Colon (tissue), 2 donors: ENCODE measurements around the gene HYLS1.
"Not testable (repeated sequence)": the region's sequence is repeated elsewhere in the genome, so short reads cannot be mapped to it uniquely, and the experiment has no call there.

Experiments used
- FAIRE-seq: peaks from 2 replicates; lab custom pipeline; 2012; peaks lifted over from hg19 to GRCh38; lab: Jason Lieb, UNC
- donor health status: control.
- donor health status: control.

The HYLS1 gene

DNA sequence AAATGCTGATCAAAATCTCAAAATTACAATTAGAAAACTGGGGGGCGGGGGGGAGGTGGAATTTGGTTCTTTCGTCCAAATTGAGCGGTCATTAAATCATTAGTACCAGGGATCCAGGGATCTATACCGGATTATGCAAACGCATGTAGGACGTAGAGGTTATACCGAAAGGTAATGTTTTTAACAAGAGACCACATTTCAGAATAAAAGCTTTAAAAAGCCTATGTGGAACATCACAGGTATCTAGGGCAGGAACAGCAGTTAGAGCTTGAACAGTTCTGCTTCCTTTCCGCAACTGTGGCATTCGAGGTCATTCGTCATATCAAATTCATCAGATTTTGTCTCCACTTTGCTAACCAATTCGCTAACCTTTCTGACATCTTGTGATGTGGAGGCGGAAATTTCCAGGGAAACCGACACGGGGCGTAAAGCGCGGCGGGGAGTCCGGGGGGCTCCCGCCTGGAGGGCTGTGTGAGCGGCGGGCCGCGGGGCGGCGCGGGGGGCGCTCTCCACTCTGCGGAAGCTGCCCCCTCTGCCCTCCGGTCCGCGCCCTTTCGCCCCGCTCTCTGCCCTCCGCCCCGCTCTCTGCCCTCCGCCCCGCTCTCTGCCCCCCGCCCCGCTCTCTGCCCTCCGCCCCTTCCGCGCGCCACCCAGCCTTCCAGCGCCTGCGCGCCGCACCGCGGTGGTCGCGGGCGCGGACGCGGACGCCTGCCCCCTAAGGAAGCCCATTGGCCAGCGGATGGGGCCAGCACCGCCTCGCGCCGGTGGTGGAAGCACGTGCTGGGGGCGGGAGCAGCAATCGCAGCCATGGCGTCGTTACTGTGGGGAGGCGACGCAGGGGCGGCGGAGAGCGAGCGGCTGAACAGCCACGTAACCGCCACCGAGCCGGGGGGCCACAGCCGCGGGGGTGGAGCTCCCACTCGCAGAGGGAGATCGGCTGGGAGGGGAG is 16.5 kb downstream of the HYLS1 start, which contains the start of gene DDX25:
Gene DDX25 (plus strand): TSS at position 798 of the 949 bp plus-strand sequence. CDS start 10 bp downstream, at position 808.
- no peak for FAIRE-seq

DNA sequence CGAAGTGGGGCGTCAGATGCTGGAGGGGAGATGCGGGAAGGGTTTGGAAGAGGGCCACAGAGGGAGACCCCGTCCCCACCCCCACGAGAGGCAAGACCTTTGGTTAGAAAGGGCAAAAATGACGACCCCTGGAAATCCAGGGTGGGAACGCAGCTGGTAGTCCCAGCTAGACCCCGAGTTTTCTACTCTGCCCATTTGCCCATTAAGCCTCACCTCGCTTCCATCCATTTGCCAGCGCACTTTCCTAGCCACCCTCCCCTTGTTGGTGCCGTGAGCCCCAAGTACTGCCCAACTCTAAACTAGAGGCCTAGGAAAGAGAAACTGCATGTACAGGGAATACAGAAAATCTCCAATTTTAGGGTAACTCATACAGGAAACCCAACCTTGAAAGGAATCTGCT is 17.2 kb downstream of the HYLS1 start:
- FAIRE-seq = no peak

DNA sequence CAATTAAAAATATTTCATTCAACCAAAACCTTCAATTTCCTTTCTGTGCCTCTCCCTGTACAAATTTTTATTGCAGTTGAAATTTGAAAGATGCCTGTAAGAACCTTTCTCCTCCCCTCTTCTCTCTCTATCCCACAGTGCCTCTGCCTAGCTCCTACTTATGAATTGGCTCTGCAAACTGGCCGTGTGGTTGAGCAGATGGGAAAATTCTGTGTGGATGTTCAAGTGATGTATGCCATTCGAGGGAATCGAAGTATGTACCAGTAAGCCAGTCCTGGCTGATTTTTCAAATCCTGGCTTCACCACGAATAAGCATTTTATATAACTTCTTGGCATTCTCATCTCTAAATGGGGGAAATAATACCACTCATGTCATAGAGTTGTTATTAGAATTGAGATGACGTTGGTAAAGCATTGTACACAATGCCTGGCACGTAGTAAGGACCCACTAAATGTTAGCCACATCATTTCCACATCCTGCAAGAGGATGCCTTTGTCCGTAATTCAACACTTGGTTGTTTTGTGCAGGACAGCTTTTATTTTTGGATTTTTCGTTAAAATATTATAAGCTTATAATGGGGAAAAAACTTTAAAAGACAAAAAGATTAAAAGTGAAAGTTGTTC is 22.9 kb downstream of the HYLS1 start:
- no peak for FAIRE-seq

DNA sequence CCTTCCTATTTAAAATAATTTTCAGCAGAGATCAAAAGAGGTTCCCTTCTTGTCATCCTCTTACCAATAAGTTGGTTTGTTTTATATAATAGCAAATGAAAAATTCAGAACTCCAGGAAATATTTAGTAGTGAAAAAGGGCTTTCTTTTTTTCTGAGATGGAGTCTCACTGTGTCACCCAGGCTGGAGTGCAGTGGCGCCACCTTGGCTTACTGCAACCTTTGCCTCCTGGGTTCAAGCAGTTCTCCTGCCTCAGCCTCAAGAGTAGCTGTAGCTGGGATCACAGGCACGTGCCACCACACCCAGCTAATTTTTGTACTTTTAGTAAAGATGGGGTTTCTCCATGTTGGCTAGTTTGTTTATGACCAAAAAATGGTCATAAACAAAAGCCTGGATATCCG is 27.1 kb downstream of the HYLS1 start:
- FAIRE-seq = not testable (repeated sequence)

DNA sequence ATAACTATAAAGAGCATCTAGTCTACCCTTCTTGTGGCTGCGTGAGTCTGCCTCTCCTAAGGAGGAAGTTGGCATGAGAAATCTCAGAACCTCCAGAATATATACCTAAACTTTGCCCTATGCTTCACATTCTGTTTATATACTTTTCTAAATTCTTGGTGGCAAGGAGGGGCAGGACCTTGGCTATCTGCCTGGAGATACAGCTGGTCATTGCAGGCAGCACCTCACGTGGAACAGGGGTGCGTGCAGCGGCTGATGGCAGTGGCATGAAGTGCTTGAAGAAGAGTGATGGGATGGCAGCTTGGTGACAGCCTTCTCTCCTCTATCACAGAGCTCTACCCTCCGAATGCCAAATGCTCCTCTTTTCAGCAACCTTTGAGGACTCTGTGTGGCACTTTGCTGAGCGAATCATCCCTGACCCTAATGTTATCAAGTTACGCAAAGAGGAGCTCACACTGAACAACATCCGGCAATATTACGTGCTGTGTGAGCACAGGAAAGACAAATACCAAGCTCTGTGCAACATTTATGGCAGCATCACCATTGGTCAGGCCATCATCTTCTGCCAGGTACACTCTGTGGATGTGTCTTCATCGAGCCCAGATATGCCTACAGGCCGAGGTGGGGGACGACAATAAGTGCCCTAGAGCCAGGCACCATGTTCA is 29.3 kb downstream of the HYLS1 start:
- FAIRE-seq = no peak

DNA sequence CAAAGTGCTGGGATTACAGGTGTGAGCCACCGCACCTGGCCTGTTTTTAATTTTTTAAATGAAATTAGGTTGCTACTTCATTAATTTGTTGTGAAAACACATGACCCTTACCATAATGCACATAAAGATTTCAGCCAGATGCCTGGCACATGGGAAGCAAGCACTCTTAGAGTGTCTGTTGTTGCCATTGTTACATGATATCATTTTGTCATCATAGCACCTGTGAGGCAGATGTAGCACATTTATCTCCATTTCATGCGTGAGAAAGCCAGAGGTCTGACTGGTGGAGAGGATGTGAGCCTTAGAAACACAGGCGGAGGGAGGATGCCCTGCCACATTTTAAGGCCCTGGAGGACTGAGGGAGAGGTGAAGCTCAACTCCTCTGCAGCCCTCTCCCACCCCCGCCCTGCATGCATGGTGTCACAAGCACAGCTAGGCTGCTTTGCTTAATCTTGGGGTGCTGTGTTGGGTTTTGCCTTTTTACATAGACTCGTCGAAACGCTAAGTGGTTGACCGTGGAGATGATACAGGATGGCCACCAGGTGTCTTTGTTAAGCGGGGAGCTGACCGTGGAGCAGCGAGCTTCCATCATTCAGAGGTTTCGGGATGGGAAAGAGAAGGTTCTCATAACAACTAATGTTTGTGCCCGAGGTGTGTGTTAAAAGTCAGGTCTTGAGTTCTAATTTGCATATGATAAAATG is 30.8 kb downstream of the HYLS1 start:
- FAIRE-seq = no peak

DNA sequence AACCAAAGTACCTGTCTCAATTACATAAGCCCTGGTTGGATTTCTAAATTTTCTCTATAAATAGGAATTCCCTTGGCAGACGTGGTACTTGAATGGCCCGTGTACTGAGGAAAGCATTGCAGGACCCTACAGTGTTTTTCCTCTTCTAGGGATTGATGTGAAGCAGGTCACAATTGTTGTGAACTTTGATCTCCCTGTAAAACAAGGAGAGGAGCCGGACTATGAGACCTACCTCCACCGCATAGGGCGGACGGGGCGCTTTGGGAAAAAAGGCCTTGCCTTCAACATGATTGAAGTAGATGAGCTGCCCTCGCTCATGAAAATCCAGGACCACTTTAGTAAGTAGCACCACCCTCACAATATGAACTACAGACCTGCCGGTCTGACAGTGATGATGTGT is 33.6 kb downstream of the HYLS1 start:
- FAIRE-seq = no peak

DNA sequence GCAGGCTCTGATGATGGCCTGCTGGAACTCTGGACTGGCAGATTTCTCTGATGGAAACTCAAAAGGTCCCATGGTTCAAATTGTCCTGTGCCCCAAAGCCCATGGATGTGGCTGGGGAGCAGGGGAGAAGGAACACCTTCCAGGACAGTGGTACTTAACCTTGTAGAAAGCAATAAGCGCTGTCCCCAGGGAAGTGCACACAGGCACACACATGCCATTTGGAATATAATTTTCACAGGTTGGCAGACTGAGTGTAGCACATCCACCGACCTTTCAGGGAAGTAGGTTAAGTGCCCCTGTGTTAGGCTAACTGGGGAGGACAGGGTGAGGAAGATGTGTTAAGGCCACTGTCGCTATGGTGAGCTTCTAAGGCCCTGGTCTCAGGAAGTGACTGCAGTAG is 34.7 kb downstream of the HYLS1 start:
- FAIRE-seq = no peak

DNA sequence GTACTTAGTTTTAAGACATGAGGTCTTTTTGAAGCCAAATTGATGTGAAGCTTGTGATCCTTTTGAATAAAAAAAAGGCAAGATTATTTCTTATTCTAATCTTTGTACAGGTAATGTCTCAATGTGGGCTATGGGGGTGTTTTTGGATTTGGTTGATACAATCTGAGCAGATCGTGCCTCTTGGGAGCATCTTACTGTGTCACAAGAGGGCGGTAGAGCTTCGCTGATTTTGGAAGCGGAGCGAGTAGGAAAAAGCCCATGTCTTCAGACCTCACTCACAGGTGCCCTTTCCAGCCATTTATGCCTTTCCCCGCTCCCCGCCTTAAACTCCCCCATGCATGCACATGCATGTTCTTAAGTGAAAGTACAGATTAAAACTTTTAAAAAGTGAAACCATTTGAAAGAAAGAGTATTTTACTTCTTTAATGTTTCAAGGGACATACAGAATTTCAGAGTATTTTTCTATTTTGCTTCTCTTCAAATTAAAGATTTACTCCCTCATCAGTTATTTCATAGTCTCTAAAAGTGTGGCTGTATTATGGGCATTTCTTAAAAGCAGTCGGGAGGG is 35.6 kb downstream of the HYLS1 start:
- no peak for FAIRE-seq

DNA sequence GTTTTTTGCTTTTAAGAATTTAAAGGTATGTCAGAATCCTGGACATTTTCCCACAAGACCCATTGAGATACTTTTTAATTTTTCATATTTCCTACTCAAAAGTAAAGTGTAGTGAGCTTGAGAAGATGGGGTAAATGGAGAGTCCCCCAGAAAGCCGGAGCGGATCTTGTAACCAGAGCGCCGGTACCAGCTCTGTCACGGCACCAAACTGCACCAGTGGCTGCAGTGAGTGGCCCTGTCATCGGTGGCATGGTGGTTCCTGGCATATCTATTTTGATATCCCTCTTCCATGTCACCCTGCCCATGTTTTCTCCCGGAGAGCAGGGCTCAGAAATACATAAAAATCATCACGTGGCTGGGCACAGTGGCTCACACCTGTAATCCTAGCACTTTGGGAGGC is 36.2 kb downstream of the HYLS1 start:
- FAIRE-seq = no peak

DNA sequence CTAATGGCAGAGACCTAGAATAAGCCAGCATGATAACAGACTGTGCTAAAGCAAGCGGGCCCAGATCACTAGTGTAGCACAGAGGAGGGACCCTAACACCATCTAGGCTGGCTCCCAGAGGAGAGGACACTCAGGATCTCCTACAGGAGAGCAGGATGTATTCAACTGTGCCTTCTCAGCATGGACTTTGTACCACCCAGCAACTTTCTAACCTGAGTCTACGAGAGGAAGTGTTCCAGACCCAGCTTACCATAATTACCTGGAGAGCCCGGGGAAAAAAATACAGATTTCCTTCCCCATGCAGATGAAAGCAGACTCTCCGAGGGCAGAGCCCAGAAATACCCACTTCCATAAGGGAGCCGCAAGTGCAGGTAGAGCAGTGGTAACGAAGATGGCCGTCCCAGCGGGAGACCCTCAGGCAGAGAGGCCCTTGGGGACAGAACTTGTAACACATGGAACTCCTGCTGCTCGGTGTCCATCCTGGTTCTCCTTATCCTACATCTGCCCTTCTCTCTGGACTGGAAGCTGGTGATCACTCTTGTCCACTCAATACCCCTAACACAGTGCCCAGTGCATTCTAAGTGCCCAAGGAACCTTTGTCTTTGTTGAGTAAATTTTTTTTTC is 37.0 kb downstream of the HYLS1 start:
- no peak for FAIRE-seq

DNA sequence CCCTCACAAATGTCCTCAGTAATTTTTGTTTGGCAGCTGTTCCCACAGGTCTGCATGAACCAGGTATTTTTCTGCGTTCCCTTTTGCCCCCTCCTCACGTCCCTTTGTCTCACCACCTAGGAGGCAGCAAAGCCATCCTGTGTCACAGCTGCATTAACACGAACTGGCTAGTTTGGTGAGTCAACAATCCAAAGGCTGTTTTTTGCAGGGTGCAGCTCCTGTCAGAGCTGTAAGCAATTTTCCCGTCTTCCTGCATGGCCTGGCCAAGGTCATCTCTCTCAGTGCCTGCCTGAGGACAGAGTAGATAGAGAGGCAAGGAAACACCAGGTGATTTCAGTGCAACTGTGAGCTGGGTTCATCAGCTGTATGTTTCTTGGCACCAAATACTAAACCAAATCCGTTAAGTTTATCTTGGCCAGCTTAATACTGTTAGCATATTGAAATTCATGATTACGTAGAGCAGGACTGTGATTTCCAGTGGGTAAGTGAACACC is 37.8 kb downstream of the HYLS1 start:
- FAIRE-seq = no peak

DNA sequence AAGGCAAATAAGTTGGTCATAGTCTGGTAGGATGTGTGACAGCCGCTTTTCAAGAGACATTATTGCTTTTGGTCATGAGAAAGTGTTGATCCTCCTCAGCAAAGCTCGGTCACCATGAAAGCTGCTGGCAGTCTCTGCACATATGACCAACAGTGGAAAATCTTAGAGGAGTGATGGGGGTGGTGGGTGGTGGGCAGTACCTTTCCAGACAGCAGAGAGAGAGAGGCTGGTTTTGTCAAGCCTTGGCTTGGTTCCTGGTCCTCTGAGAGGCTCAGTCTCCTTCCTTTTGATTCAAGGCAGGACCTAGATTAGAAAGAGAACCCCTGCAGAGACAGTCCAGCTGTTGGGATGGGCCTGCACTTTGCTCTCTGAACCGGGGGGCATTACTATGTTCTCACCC is 38.3 kb downstream of the HYLS1 start:
- no peak for FAIRE-seq

DNA sequence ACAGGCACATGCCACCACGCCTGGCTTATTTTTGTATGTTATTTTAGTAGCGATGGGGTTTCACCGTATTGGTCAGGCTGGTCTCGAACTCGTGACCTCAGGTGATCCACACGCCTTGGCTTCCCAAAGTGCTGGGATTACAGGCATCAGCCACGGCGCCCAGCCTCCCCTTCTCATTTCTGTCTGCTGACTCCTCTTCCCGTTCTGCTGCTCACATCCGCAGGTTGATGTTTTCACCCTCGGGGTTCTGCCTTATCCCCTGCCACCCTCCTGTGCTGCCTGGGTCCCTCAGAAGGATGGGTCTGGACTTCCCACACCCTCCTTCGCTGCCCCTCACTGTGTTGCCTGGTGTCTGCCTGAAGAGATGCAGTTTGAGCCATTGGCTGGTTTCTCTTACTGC is 39.2 kb downstream of the HYLS1 start:
- FAIRE-seq = no peak

DNA sequence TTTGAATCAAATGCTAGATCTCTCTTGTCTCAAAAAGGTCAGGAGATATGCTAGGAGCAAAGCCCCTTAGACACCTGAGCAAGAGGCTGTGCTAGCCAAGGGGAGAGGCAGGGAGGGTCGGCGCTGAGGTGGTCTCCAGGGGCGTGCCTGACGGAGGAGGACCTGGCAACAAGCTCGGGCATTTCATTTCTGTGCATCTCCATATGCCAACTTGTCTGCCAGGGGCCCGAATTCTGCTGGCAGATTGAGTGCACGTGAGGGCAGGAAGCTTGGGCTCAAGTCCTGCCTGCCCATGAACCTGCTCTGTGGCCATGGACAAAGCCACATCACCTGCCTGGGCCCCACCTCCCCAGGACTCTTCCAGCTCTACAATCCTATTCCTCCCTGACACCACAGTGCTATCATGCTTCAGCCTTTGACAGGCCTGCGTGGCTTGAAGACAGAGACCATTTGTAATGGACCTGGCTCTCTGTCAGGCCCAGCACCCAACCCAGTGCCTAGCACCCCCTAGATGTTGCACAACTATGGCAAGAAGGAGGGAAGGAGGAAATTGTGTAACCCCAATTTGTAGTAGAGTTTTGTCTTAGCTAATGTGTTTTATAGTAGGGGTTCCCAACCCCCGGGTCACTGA is 42.1 kb downstream of the HYLS1 start:
- no peak for FAIRE-seq

DNA sequence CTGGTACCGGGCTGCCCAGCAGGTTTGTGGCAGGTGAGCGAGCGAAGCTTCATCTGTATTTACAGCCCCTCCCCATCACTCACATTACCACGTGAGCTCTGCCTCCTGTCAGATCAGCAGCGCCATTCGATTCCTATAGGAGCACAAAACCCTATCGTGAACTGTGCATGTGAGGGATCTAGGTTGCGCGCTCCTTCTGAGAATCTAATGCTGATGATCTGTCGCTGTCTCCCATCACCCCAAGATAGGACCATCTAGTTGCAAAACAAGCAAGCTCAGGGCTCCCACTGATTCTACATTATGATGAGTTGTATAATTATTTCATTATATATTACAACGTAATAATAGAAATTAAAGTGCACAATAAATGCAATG is 42.6 kb downstream of the HYLS1 start:
- FAIRE-seq = no peak

DNA sequence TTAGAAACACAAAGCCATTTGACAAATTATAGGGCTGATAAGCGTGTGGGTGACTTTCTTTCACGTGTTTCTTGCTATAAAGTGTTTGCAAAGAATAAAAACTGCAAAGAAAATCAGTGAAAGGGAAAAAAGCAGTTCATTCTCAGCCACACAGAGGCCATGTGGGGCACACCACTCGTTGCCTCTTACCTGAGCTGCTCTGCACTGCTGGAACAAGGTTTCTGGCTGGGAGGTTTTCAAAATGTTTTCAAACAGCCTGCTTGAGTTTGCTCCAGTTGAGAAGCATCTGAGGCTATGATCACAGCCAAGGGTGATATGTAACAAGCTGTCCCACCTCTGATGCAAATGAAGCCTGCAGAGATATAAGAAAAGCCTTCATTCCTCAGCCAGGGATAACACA is 43.6 kb downstream of the HYLS1 start:
- FAIRE-seq = no peak

DNA sequence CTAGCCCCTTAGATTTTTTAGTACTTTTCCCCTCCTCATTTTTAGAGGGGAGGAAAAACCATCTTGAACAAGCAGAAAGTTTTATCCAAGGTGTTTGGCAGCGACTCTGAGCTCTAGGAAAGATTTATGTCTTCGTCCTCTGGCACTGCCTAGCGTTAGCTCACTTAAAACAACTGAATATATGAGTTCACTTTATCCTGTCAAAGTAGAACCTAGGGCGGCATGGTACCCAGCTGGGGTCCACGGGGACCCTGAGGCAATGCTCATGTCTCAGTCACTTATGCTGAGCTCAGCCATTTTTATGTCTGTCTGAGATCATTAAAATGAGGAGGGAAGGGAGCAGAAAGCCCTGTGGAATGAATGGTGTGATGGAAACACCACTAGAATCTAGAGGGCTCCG is 44.2 kb downstream of the HYLS1 start:
- FAIRE-seq = no peak

DNA sequence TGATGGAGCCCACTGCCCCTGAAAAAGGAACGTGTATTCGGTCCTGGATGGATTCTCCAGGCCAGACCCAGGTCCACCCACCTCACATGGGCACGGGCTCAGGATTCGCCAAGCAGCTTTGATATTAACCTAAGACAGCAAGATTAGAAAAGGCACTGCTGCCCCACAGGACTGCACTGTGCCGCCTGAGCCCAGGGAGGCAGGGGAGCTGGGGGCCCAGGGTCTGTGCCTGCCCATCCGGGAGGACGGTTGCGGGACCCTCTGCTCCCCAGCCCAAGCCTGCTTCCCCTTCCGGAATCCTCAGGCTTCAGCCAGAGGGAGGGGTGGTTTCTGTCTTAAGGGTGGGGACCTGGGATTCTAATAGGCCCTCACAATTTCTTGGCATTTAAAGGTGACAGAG is 44.8 kb downstream of the HYLS1 start:
- no peak for FAIRE-seq

DNA sequence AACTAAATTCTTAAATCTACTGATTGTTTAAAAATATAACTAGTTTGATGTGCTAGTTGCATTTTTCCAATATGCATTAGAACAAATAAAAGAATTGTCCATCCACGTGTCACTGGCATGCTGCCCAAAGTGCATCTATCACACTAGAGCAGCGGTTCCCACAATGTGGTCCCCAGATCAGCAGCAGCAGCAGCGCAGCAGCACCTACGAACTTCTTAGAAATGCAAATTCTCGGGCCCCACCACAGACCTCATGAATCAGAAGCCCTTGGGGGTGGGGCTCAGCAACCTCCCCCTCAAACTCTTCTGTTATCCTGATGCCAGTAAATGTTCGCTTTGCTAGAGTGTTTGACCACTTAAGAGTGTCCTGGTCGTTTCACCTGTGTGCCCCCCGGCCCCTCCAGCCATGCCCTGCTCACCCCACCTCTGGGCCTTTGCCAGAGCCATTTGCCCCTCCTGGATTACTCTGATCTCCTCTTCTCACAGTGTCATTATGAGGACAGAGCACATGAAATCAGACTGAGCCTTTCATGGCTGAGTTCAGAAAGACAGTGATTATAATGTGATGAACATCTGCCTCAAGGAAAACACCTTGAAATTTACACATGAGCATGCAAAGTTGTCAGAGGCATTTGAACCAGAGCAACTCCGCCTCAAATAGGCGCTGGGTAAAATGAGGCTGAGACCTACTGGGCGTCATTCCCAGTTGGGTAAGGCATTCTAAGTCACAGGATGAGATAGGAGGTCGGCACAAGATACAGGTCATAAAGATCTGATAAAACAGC is 45.8 kb downstream of the HYLS1 start:
- no peak for FAIRE-seq
